GM12872 (cell line): ENCODE measurements around the gene NIN.

Experiments
- TF ChIP-seq, protein P1 (sequence below): IDR thresholded peaks from 3 replicates; pipeline ENCODE4 v1.5.1; 2011; ENCODE audit warnings: low read depth, mild to moderate bottlenecking, low read length, moderate library complexity; ENCODE audit not compliant: insufficient read depth

Gene NIN

DNA sequence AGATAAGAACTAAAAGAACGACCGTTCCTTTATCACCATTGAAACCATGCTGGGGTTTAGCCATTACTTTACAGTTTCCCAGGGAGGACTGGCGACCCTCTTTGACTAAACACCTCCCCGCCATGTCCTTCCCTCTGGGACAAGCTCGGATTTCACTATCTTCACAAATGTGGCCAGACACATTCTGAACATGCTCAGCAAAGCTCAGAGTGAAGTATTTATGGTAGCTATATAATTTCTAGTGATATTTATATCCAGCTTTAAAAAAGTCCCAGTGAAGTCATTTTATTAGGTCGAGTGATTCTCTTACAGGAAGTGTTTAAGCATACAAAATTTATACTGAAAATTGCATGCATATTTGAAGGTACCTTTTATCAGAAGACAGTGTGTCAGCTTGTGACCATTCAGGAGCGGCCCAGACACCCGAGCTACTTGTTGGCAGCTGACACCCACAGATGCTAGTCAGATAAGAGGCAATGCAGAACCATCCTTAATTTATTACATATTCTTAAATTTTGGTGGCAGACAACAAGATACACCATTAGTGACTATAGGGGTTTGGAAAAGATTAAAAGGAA is 36.8 kb downstream of the NIN start:
- TF ChIP-seq, protein P1, sequence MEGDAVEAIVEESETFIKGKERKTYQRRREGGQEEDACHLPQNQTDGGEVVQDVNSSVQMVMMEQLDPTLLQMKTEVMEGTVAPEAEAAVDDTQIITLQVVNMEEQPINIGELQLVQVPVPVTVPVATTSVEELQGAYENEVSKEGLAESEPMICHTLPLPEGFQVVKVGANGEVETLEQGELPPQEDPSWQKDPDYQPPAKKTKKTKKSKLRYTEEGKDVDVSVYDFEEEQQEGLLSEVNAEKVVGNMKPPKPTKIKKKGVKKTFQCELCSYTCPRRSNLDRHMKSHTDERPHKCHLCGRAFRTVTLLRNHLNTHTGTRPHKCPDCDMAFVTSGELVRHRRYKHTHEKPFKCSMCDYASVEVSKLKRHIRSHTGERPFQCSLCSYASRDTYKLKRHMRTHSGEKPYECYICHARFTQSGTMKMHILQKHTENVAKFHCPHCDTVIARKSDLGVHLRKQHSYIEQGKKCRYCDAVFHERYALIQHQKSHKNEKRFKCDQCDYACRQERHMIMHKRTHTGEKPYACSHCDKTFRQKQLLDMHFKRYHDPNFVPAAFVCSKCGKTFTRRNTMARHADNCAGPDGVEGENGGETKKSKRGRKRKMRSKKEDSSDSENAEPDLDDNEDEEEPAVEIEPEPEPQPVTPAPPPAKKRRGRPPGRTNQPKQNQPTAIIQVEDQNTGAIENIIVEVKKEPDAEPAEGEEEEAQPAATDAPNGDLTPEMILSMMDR, result no peak

DNA sequence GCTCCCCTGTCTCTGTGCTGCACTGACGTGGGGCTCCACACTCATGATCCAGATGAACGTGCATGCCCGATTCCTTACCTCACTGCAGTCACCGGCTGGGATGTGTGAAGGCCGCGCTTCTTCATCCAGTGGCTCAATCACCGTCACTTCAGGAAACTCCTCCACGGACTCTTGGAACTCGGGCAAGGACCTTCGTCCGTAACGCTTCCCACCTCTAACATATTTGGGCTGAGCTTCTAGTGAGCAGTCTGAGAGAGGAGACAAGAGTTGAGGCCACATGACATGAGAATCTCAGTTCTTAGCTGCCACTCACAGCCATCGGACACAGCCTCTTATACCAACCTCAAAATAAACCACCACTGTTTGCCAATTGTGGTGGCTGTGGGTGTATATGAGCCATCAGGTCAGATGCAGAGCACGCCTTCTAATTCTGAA is 38.3 kb downstream of the NIN start:
- TF ChIP-seq, protein P1, result no peak

DNA sequence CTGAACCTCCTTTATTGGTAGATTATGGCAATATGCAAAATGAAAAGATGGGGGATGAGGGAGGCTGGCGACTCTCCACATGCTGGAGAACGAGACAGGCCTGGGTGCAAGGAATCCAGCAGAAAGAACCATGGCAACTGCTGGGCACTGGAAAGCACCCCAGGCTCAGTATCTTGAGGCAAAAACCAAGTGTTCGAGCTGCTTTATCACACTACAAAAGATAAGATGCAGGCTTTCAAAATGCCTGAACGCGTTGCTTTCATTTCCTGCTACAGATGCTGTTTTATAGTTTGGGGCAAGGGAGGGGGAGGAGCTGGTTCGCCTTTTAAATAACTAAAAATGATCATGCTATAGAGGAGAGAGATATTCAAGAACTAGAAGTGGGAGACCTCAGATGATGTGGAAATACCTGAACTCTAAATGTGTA is 38.9 kb downstream of the NIN start:
- TF ChIP-seq, protein P1, result no peak

DNA sequence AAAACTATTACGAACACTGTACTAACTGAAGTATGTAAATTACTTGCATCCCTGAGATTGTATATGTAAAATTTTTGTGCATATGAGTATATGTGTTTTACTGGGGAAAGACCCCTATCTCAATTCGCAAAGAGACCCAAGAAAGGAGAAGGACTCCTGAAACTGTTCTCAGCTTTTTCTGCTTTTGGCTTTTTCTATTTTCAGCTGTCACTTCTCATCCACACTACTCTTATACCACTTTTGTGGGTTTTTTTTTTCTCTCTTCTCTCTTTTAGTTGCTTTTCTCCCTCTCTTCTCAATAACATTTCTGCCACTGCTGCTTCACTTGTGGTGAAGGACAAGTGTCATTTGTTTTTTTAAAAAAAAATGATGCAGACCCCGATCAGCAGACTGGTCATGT is 39.8 kb downstream of the NIN start:
- TF ChIP-seq, protein P1, result no peak

DNA sequence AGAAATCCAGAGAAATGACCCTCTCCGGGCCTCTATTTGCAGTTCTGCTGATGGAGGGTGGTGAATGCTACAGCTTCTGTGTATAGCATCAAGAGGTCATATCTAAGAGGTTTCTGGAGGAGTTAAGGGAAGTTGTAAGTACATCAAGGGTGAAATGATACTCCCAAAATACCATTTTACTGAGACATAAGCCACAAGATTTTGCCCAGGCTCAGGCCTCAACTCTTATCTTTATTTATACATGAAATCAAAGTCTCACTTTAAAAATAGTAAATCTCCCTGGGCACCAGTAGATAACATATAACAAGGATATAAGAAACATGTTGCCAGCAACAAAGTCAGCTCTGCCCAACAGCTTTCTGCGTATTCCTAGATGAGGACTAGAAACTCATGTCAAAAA is 40.4 kb downstream of the NIN start:
- TF ChIP-seq, protein P1, result no peak

DNA sequence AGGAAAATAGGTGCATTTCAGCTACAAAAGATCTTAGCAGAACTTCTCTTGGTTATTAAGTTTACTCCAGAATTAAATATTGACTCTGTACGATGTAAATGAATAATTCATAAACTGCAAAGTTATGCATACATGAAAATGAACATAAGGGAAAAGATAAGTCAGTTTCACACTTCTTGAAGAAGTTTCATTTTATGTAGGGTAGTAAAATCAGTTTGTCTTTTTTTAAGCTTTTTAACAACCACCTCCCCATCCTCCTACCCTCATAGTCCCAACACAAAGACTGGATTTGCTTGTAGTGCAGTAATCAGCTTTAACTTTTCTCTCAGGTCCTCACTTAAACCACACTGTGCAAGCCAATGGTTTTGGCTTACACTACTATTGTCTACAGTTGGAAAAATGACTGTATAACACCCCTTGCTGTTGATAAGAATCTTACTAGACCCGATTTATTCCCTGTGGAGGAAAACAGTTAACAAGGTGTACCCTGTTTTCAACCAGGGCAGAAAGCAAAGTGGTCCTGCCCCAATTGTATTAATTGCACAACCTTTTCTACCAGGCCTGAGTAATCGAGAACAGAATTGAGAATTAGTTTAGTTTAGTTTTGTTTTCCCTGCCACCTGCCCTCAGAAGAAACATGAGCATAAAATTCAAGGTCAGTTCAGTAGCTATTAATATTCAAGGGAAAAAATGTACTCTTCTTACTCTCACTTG is 44.1 kb downstream of the NIN start:
- TF ChIP-seq, protein P1, result no peak

DNA sequence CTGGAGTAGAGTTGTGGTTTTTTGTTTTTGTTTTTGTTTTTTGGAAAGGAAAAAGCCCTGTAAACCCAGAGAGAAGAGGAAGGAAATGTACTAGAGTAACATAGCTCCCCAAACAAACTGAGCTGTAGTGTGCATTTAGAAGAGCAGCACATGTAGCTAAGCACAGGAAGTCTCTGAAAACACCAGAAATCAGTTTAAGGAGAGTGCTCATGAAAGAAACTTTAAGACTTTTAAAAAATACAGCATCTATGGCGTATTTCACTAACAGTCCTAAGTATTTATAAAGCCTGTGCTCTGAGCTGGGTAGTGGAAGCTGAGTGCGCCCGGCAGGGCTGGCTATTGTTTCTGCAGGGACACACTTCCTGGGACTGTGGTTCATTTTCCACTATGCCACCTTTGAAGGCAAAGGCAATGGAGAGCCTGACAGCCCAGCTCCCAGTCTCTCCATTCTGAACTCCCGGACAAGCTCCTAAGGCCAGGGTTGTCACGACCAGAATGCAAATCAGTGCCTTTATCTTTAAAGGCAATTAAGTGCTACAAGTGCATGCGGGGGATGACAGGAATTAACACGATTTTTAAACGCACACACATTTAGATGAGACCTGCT is 45.4 kb downstream of the NIN start:
- TF ChIP-seq, protein P1, result no peak
